Dermis microvascular lymphatic vessel endothelial cell (primary cell): ENCODE measurements around the gene FANCC. TPM values are rescaled to one million over a fixed set of nuclear protein-coding genes. Genes with fewer than 3 reads are reported as not detected.
"Not testable (repeated sequence)": the region's sequence is repeated elsewhere in the genome, so short reads cannot be mapped to it uniquely, and the experiment has no call there.

Source experiments
- DNase-seq, 2 donors: peaks; one replicate each; pipeline versions ENCODE4 v3.0.0 to v3.0.0-alpha.2; 2010; ENCODE audit warnings: low read depth in 2 of 2
- total RNA-seq: library from RNA; depleted of rRNA; stranded (reverse); fragments of >200 nt; gene quantifications from 2 replicates; pipeline ENCODE4 v1.2.1, GENCODE V29; 2014

FANCC gene
- total RNA-seq, 1 donor from 2014 or later = 7.1 TPM

- DNase-seq = no peak
These were observed 33.1 kb downstream of the FANCC start for GRCh38 chr9:95284162-95285080.

- DNase-seq = no peak
These were observed 33.8 kb downstream of the FANCC start for GRCh38 chr9:95283673-95284072.

GRCh38 chr9:95282332-95282731 is 35.2 kb downstream of the FANCC start:
- no peak for DNase-seq

GRCh38 chr9:95280745-95281144 is 36.8 kb downstream of the FANCC start:
- DNase-seq = no peak

GRCh38 chr9:95277509-95277908 is 40.0 kb downstream of the FANCC start:
- no peak for DNase-seq

- no peak for DNase-seq
These were observed 41.0 kb downstream of the FANCC start for GRCh38 chr9:95276395-95276954.

- DNase-seq = not testable (repeated sequence)
These were observed 43.3 kb downstream of the FANCC start for GRCh38 chr9:95274160-95274559.

GRCh38 chr9:95273369-95274022 is 44.0 kb downstream of the FANCC start:
- no peak for DNase-seq

GRCh38 chr9:95272830-95273229 is 44.7 kb downstream of the FANCC start:
- DNase-seq = no peak

GRCh38 chr9:95270790-95271189 is 46.7 kb downstream of the FANCC start:
- no peak for DNase-seq

GRCh38 chr9:95269803-95270773 is 47.4 kb downstream of the FANCC start:
- DNase-seq = not testable (repeated sequence)

GRCh38 chr9:95268681-95269080 is 48.8 kb downstream of the FANCC start:
- DNase-seq = peak; percentile 70 to 75

GRCh38 chr9:95266649-95267048 is 50.9 kb downstream of the FANCC start:
- DNase-seq = no peak

- no peak for DNase-seq
These were observed 51.5 kb downstream of the FANCC start for GRCh38 chr9:95265960-95266359.

GRCh38 chr9:95264954-95265615 is 52.4 kb downstream of the FANCC start:
- peak in 1 of 2 donors; percentile 51 for DNase-seq

GRCh38 chr9:95261890-95262289 is 55.6 kb downstream of the FANCC start:
- no peak for DNase-seq

GRCh38 chr9:95250462-95251221 is 66.9 kb downstream of the FANCC start:
- DNase-seq = peak in 1 of 2 donors; percentile 48

GRCh38 chr9:95249986-95250385 is 67.5 kb downstream of the FANCC start:
- DNase-seq = peak in 1 of 2 donors; percentile 5

GRCh38 chr9:95246547-95246946 is 71.0 kb downstream of the FANCC start:
- DNase-seq = no peak

GRCh38 chr9:95242613-95243012 is 74.9 kb downstream of the FANCC start:
- DNase-seq = no peak
